GM18909 (cell line): ENCODE measurements around the gene CLSTN2.

ENCODE experiments used
- ATAC-seq: cut with Tn5 transposase; IDR thresholded peaks from one replicate; pipeline ENCODE4 v1.9.1; 2021; ENCODE audit warnings: mild to moderate bottlenecking; ENCODE audit not compliant: unreplicated experiment, poor library complexity

The CLSTN2 gene

GRCh38 chr3:140207541-140207940 is 272.6 kb downstream of the CLSTN2 start:
- ATAC-seq, result no peak

- peak; percentile 73 for ATAC-seq
These were observed 281.3 kb downstream of the CLSTN2 start for GRCh38 chr3:140216249-140216648.

- ATAC-seq, result no peak
These were observed 284.3 kb downstream of the CLSTN2 start for GRCh38 chr3:140219291-140219690.

GRCh38 chr3:140219923-140220452 is 285.0 kb downstream of the CLSTN2 start:
- no peak for ATAC-seq

GRCh38 chr3:140223197-140223596 is 288.2 kb downstream of the CLSTN2 start:
- ATAC-seq, result no peak

- no peak for ATAC-seq
These were observed 288.6 kb downstream of the CLSTN2 start for GRCh38 chr3:140223631-140224030.

- ATAC-seq, result no peak
These were observed 289.3 kb downstream of the CLSTN2 start for GRCh38 chr3:140224307-140224706.

- no peak for ATAC-seq
These were observed 291.0 kb downstream of the CLSTN2 start for GRCh38 chr3:140225996-140226395.

GRCh38 chr3:140233702-140234101 is 298.7 kb downstream of the CLSTN2 start:
- ATAC-seq, result no peak

- no peak for ATAC-seq
These were observed 299.3 kb downstream of the CLSTN2 start for GRCh38 chr3:140234256-140234655.

GRCh38 chr3:140236836-140237501 is 302.0 kb downstream of the CLSTN2 start:
- no peak for ATAC-seq

GRCh38 chr3:140238646-140239314 is 303.8 kb downstream of the CLSTN2 start:
- ATAC-seq, result no peak

- ATAC-seq, result no peak
These were observed 307.9 kb downstream of the CLSTN2 start for GRCh38 chr3:140242818-140243276.

GRCh38 chr3:140243575-140243974 is 308.6 kb downstream of the CLSTN2 start:
- ATAC-seq, result no peak

- ATAC-seq, result no peak
These were observed 309.9 kb downstream of the CLSTN2 start for GRCh38 chr3:140244893-140245292.

GRCh38 chr3:140246578-140246977 is 311.6 kb downstream of the CLSTN2 start:
- no peak for ATAC-seq

- no peak for ATAC-seq
These were observed 312.8 kb downstream of the CLSTN2 start for GRCh38 chr3:140247775-140248174.

GRCh38 chr3:140249188-140249587 is 314.2 kb downstream of the CLSTN2 start:
- no peak for ATAC-seq

GRCh38 chr3:140250010-140250855 is 315.2 kb downstream of the CLSTN2 start:
- no peak for ATAC-seq

GRCh38 chr3:140250945-140251344 is 316.0 kb downstream of the CLSTN2 start:
- ATAC-seq, result no peak

GRCh38 chr3:140251678-140252077 is 316.7 kb downstream of the CLSTN2 start:
- ATAC-seq, result no peak
